SH-SY5Y (cell line): ENCODE measurements around the gene VPS16.

Experiments
- GATA2 ChIP-seq: IDR thresholded peaks from 2 replicates; pipeline ENCODE4 v1.6.1; 2011; ENCODE audit warnings: mild to moderate bottlenecking, low read depth, low read length
- GATA3 ChIP-seq: IDR thresholded peaks from 2 replicates; pipeline ENCODE4 v1.6.1; 2011; ENCODE audit warnings: low read depth, mild to moderate bottlenecking, low read length, moderate library complexity

DNA sequence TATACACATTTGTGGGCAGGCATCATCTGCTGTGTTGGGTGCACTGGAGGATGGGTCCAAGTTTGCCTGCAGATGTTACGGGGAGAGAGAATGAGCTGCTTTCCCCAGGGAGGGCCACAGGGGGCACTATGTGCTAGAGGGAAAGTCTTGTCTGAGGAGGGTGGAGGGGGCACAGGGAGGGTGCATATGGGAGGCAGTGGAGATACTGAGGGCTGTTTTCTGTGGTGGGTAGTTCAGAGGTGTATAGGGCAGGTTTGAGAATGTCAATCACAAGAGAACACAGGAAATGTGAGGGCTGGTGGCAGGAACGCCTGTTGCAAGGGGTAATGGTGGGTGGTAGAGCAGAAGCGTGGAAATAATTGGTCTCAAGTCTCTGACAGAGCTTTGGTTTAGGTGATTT lies 25.1 kb downstream of the VPS16 start:
- TF ChIP-seq GATA3 = no peak
- TF ChIP-seq GATA2 = no peak
